Lower lobe of right lung (tissue), 2 donors: ENCODE measurements around the gene HLF. TPM values are rescaled to one million over a fixed set of nuclear protein-coding genes. Genes with fewer than 3 reads are reported as not detected.

Experiments used
- ATAC-seq, 2 donors: fragments of 200-7000 bp; cut with Tn5 transposase; one replicate each; pipeline ENCODE4 v1.9.1; 2020 to 2022; ENCODE audit warnings: mild to moderate bottlenecking in 2 of 2, moderate library complexity in 2 of 2
- DNase-seq: peaks from one replicate; pipeline ENCODE4 v3.0.0-alpha.2; 2020
- H3K27ac ChIP-seq: fragments of 200-600 bp; one replicate; pipeline ENCODE4 v1.8.0; 2022
- H3K27me3 ChIP-seq: fragments of 200-600 bp; one replicate; pipeline ENCODE4 v1.8.0; 2022; ENCODE audit warnings: low read depth
- H3K36me3 ChIP-seq: fragments of 200-600 bp; one replicate; pipeline ENCODE4 v1.8.0; 2022; ENCODE audit warnings: mild to moderate bottlenecking
- H3K4me1 ChIP-seq: fragments of 200-600 bp; one replicate; pipeline ENCODE4 v1.8.0; 2022
- H3K4me3 ChIP-seq: fragments of 200-600 bp; one replicate; pipeline ENCODE4 v1.8.0; 2022; ENCODE audit warnings: mild to moderate bottlenecking
- H3K9me3 ChIP-seq: fragments of 200-600 bp; one replicate; pipeline ENCODE4 v1.8.0; 2022
- intact Hi-C: fragments of 100-400 bp; cut with DNase I; formaldehyde crosslinking; loops from one replicate; pipeline ENCODE4 v1.11.0; 2022
- total RNA-seq: library from RNA; stranded (reverse); fragmentation: NEBNext Ultra II Directional; extraction: Animal tissue kit (Norgen Biotek cat#: 25700); gene quantifications from one replicate; pipeline ENCODE4 v1.2.1, GENCODE V29; 2021
- TF ChIP-seq, protein P1 (sequence below): fragments of 200-600 bp; IDR thresholded peaks from one replicate; pipeline ENCODE4 v1.8.0; 2022; ENCODE audit warnings: antibody characterized with exemption, mild to moderate bottlenecking
- donor health status: DM: no; HTN: yes; CAD: no; lungs with severe emphysema.

Gene HLF
- total RNA-seq, 1 donor from 2014 or later, result 29.4 TPM

- DNase-seq (no peak), ATAC-seq (no peak)
- intact Hi-C loops, result no loop called here
- peaks cover 21% of the 10 kb centered on the region for H3K4me1 ChIP-seq
- H3K4me3 ChIP-seq, result peak overlapping the region; percentile 61
- H3K27ac ChIP-seq, result no peak overlapping the region
- peaks cover 30% of the 10 kb centered on the region for H3K27me3 ChIP-seq
- no peaks in the 10 kb centered on the region for H3K36me3 ChIP-seq
- TF ChIP-seq, protein P1, sequence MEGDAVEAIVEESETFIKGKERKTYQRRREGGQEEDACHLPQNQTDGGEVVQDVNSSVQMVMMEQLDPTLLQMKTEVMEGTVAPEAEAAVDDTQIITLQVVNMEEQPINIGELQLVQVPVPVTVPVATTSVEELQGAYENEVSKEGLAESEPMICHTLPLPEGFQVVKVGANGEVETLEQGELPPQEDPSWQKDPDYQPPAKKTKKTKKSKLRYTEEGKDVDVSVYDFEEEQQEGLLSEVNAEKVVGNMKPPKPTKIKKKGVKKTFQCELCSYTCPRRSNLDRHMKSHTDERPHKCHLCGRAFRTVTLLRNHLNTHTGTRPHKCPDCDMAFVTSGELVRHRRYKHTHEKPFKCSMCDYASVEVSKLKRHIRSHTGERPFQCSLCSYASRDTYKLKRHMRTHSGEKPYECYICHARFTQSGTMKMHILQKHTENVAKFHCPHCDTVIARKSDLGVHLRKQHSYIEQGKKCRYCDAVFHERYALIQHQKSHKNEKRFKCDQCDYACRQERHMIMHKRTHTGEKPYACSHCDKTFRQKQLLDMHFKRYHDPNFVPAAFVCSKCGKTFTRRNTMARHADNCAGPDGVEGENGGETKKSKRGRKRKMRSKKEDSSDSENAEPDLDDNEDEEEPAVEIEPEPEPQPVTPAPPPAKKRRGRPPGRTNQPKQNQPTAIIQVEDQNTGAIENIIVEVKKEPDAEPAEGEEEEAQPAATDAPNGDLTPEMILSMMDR, result no peak
- H3K9me3 ChIP-seq, result no peaks in the 10 kb centered on the region
These were observed 3.3 kb downstream of the HLF start for GRCh38 chr17:55267777-55268648.

DNA sequence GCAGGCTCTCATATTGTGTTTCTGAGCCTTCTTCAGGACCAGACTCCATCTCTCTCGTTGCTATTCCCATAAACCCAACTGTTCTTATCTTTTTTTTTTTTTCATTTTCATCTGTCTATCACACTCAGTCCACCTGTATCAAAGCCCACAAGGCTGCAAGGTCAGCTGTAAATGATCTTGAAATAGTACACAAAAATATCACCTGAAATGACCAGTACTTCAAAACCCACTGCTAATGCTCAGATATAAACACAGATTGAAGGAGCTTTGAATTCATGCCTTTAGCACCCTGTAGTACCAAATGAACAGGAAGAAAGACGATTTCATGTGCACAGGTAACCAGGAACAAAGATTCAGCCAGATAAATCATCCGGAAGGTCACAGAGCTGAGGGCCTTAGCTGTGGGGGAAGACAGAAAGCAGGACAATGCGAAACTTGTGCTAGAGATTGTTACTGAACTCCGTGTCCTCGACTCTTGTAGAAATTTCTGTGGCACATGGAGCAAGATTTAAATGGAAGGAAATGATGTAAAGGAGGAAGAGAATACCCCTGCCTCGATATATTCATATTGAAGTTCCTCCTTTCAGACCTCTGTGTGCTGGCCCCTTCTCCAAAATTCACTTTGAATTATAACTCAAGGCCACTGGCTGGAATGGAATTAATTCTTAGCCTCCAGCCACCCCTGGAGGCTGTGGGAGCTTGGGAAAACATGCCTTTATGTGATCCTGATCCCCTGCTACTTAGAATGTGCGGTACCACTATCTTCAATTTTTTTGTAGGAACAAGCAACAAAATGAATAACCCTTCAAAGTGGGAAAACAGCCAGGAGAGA lies 4.1 kb downstream of the HLF start:
- Histone ChIP-seq H3K4me3 (peak overlapping the region; percentile 61), H3K4me1 (peaks cover 26% of the 10 kb centered on the region), H3K36me3 (no peaks in the 10 kb centered on the region), H3K27me3 (peaks cover 21% of the 10 kb centered on the region), H3K9me3 (no peaks in the 10 kb centered on the region), H3K27ac (no peak overlapping the region)
- TF ChIP-seq, protein P1, result no peak
- intact Hi-C loops, result no loop called here
- DNase-seq (no peak), ATAC-seq (no peak)

DNA sequence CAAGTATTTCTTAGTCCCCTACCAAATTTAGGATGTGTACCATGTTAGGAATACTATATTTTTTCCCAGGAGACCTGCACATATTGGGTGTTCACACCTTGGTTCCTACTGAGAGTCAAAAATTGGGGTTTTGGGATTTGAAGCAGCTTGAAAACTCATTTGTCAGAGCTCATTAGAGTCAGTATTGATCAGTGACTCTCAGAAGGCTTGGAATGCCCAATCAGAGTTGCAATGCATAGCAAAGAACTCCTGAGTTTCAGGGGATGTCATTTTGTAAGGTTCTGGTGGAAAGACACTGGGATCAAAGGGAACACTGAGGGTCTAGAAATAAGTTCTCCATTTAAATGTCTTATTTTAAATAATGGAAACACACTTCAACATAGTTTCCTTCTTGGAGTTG lies 5.1 kb downstream of the HLF start:
- H3K4me3 ChIP-seq, result peak overlapping the region; percentile 61
- peaks cover 14% of the 10 kb centered on the region for H3K27me3 ChIP-seq
- no peak for ATAC-seq
- intact Hi-C loops, result no loop called here
- no peak for DNase-seq
- peaks cover 30% of the 10 kb centered on the region for H3K4me1 ChIP-seq
- H3K36me3 ChIP-seq, result no peaks in the 10 kb centered on the region
- no peak overlapping the region for H3K27ac ChIP-seq
- TF ChIP-seq, protein P1, result no peak
- no peaks in the 10 kb centered on the region for H3K9me3 ChIP-seq

- H3K4me1 ChIP-seq, result peaks cover 39% of the 10 kb centered on the region
These were observed 6.4 kb downstream of the HLF start for GRCh38 chr17:55271223-55271571.

GRCh38 chr17:55271958-55272710 lies 7.4 kb downstream of the HLF start:
- Histone ChIP-seq H3K4me1 (peaks cover 41% of the 10 kb centered on the region), H3K27ac (no peak overlapping the region), H3K4me3 (no peak overlapping the region), H3K9me3 (no peaks in the 10 kb centered on the region), H3K36me3 (no peaks in the 10 kb centered on the region), H3K27me3 (no peaks in the 10 kb centered on the region)
- TF ChIP-seq, protein P1, result no peak
- intact Hi-C loops, result no loop called here
- ATAC-seq (no peak), DNase-seq (no peak)

More at GRCh38 chr17:55271223-55271571, 6.4 kb downstream of the HLF start:
- Histone ChIP-seq H3K9me3 (no peaks in the 10 kb centered on the region), H3K4me3 (no peak overlapping the region), H3K36me3 (no peaks in the 10 kb centered on the region), H3K27ac (no peak overlapping the region), H3K27me3 (peaks cover 3% of the 10 kb centered on the region)
- intact Hi-C loops, result no loop called here
- TF ChIP-seq, protein P1, result no peak
- DNase-seq (no peak), ATAC-seq (no peak)
